ENCODE results near the gene TBC1D3H. TPM values are rescaled to one million over a fixed set of nuclear protein-coding genes. Genes with fewer than 3 reads are reported as not detected.

Gene TBC1D3H
- under 1 TPM in 1 of 2 experiments, not detected in 1; 0.30 TPM for total RNA-seq

GRCh38 chr17:36388385-36389245 lies at the start of gene TBC1D3H:
Gene TBC1D3H (minus strand): TSS chr17:36388435. CDS start chr17:36386895, 1,540 bp downstream.

Other genes starting within 250 kb of the TBC1D3H start
- 1 to 10 TPM; 8.1 to 8.4 TPM for gene TBC1D3B, start 211.8 kb downstream of the TBC1D3H start, total RNA-seq
- under 1 TPM in 1 of 2 experiments, not detected in 1; 0.28 TPM for gene CCL3L1, start 191.7 kb downstream of the TBC1D3H start, total RNA-seq
- not detected for gene CCL4L2, start 177.4 kb downstream of the TBC1D3H start, total RNA-seq
- gene TBC1D3I, start 123.9 kb downstream of the TBC1D3H start, total RNA-seq = under 1 TPM; 0.17 to 0.18 TPM
- gene TBC1D3G, start 64.6 kb downstream of the TBC1D3H start, total RNA-seq = not detected
- gene ZNHIT3, start 98.2 kb upstream of the TBC1D3H start, total RNA-seq = 10 to 100 TPM; 45.3 to 46.4 TPM
- 10 to 100 TPM; 90.3 to 95.4 TPM for gene MYO19, start 146.4 kb upstream of the TBC1D3H start, total RNA-seq
- gene PIGW, start 146.6 kb upstream of the TBC1D3H start, total RNA-seq = 10 to 100 TPM; 10.4 to 10.8 TPM
- gene GGNBP2, start 156.5 kb upstream of the TBC1D3H start, total RNA-seq = 100 to 1,000 TPM; 104 to 108 TPM
- 1 to 10 TPM; 3.3 to 3.8 TPM for gene DHRS11, start 203.4 kb upstream of the TBC1D3H start, total RNA-seq
- 1 to 10 TPM; 9.2 to 9.4 TPM for gene MRM1, start 213.1 kb upstream of the TBC1D3H start, total RNA-seq

All from activated naive CD4-positive, alpha-beta T cell treated with anti-CD3 and anti-CD28 coated beads, Interleukin-2, amount 10 ng/mL, durations not matched to agents 5 hours and 36 hours (primary cell).